ENCODE results near the gene GNG13. TPM values are rescaled to one million over a fixed set of nuclear protein-coding genes. Genes with fewer than 3 reads are reported as not detected.

GNG13 gene
- total and polyA plus RNA-seq, 2 of the 4 experiments (the other 2 are of a cell fraction): not detected

DNA sequence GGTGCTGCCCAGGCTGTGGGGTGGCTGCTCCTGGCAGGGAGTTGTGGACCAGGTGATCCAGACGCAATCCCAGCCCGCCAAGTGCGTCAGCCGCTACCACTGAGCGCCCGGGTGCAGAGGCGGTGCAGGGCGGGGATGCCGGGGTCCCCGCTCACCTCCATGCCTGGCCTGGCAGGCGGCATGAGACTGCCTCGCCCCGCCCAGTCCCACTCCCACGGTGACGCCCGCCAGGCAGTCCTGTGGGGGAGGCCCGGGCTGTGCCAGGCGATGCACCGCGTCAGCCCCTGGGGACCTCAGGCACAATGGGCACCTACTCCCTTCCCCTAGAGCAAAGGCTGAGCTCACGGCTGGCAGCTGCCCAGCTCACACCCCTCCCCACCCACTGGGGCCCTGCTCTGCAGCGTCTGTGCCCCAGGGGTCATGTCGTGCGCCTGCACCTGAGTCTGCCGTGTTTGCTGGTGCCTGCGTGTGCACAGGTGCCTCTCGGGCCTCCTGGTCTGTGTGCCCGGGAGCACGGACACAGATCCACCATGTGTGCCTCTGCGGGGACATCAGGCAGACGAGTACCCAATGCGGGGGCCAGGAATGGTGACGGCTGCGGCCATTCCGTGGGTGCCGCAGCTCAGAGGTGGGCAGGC lies 17.6 kb downstream of the GNG13 start:
- H3K36me3 ChIP-seq (ENCODE audit: control insufficient read depth, insufficient read depth, low read length): peaks cover 10% of the 10 kb centered on the region; the same call in 1 of the 2 replicates
- H3K4ac ChIP-seq (ENCODE audit: low read depth, low read length): no peak overlapping the region
- no peak overlapping the region for H4K8ac ChIP-seq (ENCODE audit: low read depth in 2 of 2, low read length in 2 of 2)
- H2BK20ac ChIP-seq (ENCODE audit: low read depth, low read length): no peak overlapping the region
- H2BK120ac ChIP-seq (ENCODE audit: low read depth, low read length): no peak overlapping the region
- H3K23ac ChIP-seq (ENCODE audit: low read depth, low read length): no peak overlapping the region
- TF ChIP-seq MXI1 (IDR thresholded peaks at IDR 0.05; ENCODE audit: borderline replicate concordance, low read depth, low read length) (no peak), RCOR1 (IDR thresholded peaks at IDR 0.05; ENCODE audit: insufficient replicate concordance, low read length) (no peak)
- TF ChIP-seq, protein P1, sequence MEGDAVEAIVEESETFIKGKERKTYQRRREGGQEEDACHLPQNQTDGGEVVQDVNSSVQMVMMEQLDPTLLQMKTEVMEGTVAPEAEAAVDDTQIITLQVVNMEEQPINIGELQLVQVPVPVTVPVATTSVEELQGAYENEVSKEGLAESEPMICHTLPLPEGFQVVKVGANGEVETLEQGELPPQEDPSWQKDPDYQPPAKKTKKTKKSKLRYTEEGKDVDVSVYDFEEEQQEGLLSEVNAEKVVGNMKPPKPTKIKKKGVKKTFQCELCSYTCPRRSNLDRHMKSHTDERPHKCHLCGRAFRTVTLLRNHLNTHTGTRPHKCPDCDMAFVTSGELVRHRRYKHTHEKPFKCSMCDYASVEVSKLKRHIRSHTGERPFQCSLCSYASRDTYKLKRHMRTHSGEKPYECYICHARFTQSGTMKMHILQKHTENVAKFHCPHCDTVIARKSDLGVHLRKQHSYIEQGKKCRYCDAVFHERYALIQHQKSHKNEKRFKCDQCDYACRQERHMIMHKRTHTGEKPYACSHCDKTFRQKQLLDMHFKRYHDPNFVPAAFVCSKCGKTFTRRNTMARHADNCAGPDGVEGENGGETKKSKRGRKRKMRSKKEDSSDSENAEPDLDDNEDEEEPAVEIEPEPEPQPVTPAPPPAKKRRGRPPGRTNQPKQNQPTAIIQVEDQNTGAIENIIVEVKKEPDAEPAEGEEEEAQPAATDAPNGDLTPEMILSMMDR (conservative IDR thresholded peaks at IDR 0.05; ENCODE audit: low read depth, low read length): no peak
- no peak overlapping the region for H2AK9ac ChIP-seq (replicated peaks; ENCODE audit: low read depth, low read length, poor library complexity)
- no peak overlapping the region for H2AFZ ChIP-seq (replicated peaks; ENCODE audit: low read length, poor library complexity)
- H2BK15ac ChIP-seq (ENCODE audit: low read depth, low read length): no peak overlapping the region
- H4K20me1 ChIP-seq (ENCODE audit: insufficient read depth, low read length): peaks cover 19% of the 10 kb centered on the region
- ChIA-PET CTCF (interaction anchor here (0.9 kb wide), 1 partner anchor 70 kb away, joined by 3 read pairs; no protein-coding TSS in a partner anchor), POLR2A (ENCODE audit: unreplicated experiment) (no interaction called here)
- H2BK5ac ChIP-seq (ENCODE audit: low read depth, low read length, poor library complexity, severe bottlenecking): no peak overlapping the region
- no peaks in the 10 kb centered on the region for H3K9me3 ChIP-seq (ENCODE audit: control insufficient read depth, insufficient read depth, low read length)
- H3K79me1 ChIP-seq (ENCODE audit: low read depth in 1 of 2, low read length in 2 of 2): peaks cover 3 to 24% of the 10 kb centered on the region in 2 experiments; a peak in 1 of 4 replicates
- H3K27me3 ChIP-seq (ENCODE audit: control insufficient read depth, insufficient read depth, low read length): peaks cover 9% of the 10 kb centered on the region; the same call in 1 of the 2 replicates
- intact Hi-C loops (cut with micrococcal nuclease) (no loop called here), in situ Hi-C loops (cut with MboI; ENCODE audit: low sequenced_read_pairs) (no loop called here), dilution Hi-C loops (cut with HindIII; ENCODE audit: low sequenced_read_pairs, unreplicated experiment) (no loop called here)
- H3K4me2 ChIP-seq (ENCODE audit: low read depth, low read length): no peak overlapping the region
- H3K18ac ChIP-seq (ENCODE audit: low read depth, low read length): no peak overlapping the region
- no peak overlapping the region for H4K5ac ChIP-seq (ENCODE audit: low read depth, low read length)
- ATAC-seq (ENCODE audit: low read depth) (no peak), DNase-seq (no peak)
- no peak overlapping the region for H4K91ac ChIP-seq (ENCODE audit: insufficient read depth, low read depth, low read length)
- H3K14ac ChIP-seq (replicated peaks; ENCODE audit: low read depth, low read length): no peak overlapping the region
- no TSS peak for BruUV-seq (replicated peaks)
- no peak overlapping the region for H3K27ac ChIP-seq (ENCODE audit: insufficient read depth, low read length)
- H2AK5ac ChIP-seq (ENCODE audit: low read depth, low read length): no peak overlapping the region
- no peaks in the 10 kb centered on the region for H3K9me1 ChIP-seq (ENCODE audit: insufficient read depth, low read length)
- peaks cover 11% of the 10 kb centered on the region; the same call in 1 of the 2 replicates for H3K4me1 ChIP-seq (ENCODE audit: control insufficient read depth, insufficient read depth, low read length)
- WGBS, 2 experiments (ENCODE audit: extremely low coverage in 2 of 2, insufficient read length in 1 of 2): 68% methylated on average over 13 of the region's 36 CpGs; no CpG with 5 or more reads in 1 of the 2 experiments
- no peak overlapping the region for H3K9ac ChIP-seq (ENCODE audit: low read depth, low read length)
- H3K56ac ChIP-seq (ENCODE audit: extremely low read depth, insufficient read depth, low read length): no peak overlapping the region
- H3K4me3 ChIP-seq (ENCODE audit: insufficient read depth, low read depth, low read length): no peak overlapping the region

Measured in IMR-90 (cell line).